Endothelial cell (in vitro differentiated cells): Measurements from ENCODE around the gene LRIG1. TPM values are rescaled to one million over a fixed set of nuclear protein-coding genes. Genes with fewer than 3 reads are reported as not detected.
A peak's percentile ranks its signal among the peaks of the same experiment; 100 is the strongest.

Source experiments
- DNase-seq: peaks from one replicate; pipeline ENCODE4 v3.0.0; 2021; ENCODE audit warnings: low spot score
- H3K27ac Mint-ChIP-seq: one replicate; pipeline ENCODE4 v1.8.0; 2021; ENCODE audit warnings: mixed read lengths, inconsistent platforms; ENCODE audit not compliant: unreplicated experiment
- H3K27me3 Mint-ChIP-seq: one replicate; pipeline ENCODE4 v1.8.0; 2021; ENCODE audit warnings: mild to moderate bottlenecking, moderate library complexity, mixed read lengths, inconsistent platforms; ENCODE audit not compliant: unreplicated experiment
- H3K36me3 Mint-ChIP-seq: one replicate; pipeline ENCODE4 v1.8.0; 2021; ENCODE audit warnings: mild to moderate bottlenecking, low read depth, mixed read lengths, inconsistent platforms; ENCODE audit not compliant: unreplicated experiment
- H3K4me1 Mint-ChIP-seq: one replicate; pipeline ENCODE4 v1.8.0; 2021; ENCODE audit warnings: mild to moderate bottlenecking, mixed read lengths, inconsistent platforms; ENCODE audit not compliant: unreplicated experiment
- H3K4me3 Mint-ChIP-seq: one replicate; pipeline ENCODE4 v1.8.0; 2021; ENCODE audit warnings: mild to moderate bottlenecking, mixed read lengths, inconsistent platforms; ENCODE audit not compliant: unreplicated experiment
- H3K9me3 Mint-ChIP-seq: one replicate; pipeline ENCODE4 v1.8.0; 2021; ENCODE audit warnings: mixed read lengths, inconsistent platforms; ENCODE audit not compliant: unreplicated experiment
- CTCF ChIP-seq: fragments of 200-600 bp; sonication (generic); IDR thresholded peaks from one replicate; pipeline ENCODE4 v1.5.0; 2021; ENCODE audit warnings: antibody characterized with exemption; ENCODE audit not compliant: unreplicated experiment
- total RNA-seq: library from RNA; stranded (reverse); fragmentation: NEBNext Ultra II Directional; extraction: Animal tissue kit (Norgen Biotek cat#: 25700); gene quantifications from one replicate; pipeline ENCODE4 v1.2.1, GENCODE V29; 2021; ENCODE audit not compliant: unreplicated experiment

Gene LRIG1
- total RNA-seq, 1 donor from 2014 or later: 25.1 TPM

DNA sequence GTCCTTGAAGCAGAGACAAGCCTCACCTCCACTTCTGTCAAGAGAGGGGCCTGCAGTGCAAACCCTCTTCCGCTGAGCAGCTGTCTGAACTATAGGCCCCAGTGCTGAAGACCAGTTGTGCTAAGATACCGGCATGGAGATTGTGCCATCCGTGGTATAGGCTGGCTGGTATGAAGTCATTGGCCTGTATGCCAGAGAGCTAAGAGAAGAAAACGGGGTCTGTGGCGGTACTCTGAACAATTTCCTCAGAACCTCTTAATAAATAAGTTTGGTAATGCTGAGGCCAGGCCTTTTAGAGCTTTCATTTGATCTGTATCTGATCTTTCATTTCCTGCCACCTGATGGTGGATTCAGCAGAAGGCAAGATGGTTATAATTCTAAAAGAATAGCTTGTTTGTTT is 123.0 kb downstream of the LRIG1 start:
- Mint-ChIP-seq H3K4me3 (no peak overlapping the region), H3K36me3 (peaks cover 25% of the 10 kb centered on the region), H3K27ac (no peak overlapping the region), H3K9me3 (no peaks in the 10 kb centered on the region), H3K27me3 (peaks cover 2% of the 10 kb centered on the region), H3K4me1 (no peaks in the 10 kb centered on the region)
- DNase-seq: no peak
- TF ChIP-seq CTCF: no peak

DNA sequence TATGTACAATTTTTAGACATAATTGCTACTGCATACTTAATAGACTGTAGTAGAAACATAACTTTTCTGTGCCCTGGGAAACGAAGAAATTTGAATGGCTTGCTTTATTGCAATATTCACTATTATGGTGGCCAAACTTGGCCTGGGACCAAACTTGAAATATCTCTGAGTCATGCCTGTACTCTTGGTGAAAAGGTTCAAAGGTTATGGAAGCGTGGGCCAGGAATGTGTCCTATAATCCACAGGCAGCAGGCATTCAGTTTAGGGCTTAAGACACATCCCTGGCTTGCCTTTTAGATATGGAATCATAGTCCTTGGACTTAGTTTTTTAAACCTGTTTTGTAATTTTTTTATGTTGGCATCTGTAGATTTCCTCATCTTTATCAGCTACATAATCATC is 124.3 kb downstream of the LRIG1 start:
- Mint-ChIP-seq H3K36me3 (peaks cover 18% of the 10 kb centered on the region), H3K27ac (no peak overlapping the region)

DNA sequence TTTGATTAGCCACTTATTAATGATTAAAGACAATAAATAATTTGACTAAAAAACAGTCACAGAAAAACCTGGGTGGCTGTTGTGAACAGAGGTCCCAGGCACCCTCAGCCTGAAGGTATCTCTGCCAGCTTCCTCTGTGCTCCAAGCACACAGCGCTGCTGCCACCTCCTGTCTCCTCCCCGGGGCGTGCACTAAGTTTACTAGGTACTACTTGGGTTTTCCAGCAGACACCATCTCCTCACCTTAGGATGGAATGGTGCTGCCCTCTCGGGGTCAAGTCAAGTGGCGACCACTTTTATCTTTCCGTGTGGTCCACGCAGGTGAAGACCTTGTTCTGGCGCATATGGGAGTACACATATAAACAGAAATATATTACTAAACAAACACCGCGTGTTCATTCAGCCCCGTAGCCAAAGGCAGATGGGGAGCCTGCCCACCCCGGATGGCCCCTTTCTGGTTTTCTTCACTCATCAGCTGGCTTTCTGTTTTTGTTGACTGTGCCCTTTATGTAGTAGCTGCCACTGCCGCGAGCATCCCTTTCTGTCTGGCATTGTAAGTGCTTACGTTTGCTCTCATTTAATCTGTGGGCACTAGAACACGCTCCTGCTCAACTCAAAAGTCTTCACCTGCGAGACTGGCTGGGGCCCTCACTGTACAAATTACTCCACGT is 128.0 kb downstream of the LRIG1 start:
- no peak for TF ChIP-seq CTCF
- H3K27me3 Mint-ChIP-seq: no peaks in the 10 kb centered on the region
- no peaks in the 10 kb centered on the region for H3K4me1 Mint-ChIP-seq
- no peak overlapping the region for H3K4me3 Mint-ChIP-seq
- no peaks in the 10 kb centered on the region for H3K9me3 Mint-ChIP-seq
- no peak overlapping the region for H3K27ac Mint-ChIP-seq
- peaks cover under 1% of the 10 kb centered on the region for H3K36me3 Mint-ChIP-seq
- peak; percentile 46 for DNase-seq

More for the DNA sequence above, 124.3 kb downstream of the LRIG1 start:
- TF ChIP-seq CTCF: no peak
- H3K4me1 Mint-ChIP-seq: no peaks in the 10 kb centered on the region
- no peak for DNase-seq
- no peak overlapping the region for H3K4me3 Mint-ChIP-seq
- no peaks in the 10 kb centered on the region for H3K9me3 Mint-ChIP-seq
- peaks cover 2% of the 10 kb centered on the region for H3K27me3 Mint-ChIP-seq

DNA sequence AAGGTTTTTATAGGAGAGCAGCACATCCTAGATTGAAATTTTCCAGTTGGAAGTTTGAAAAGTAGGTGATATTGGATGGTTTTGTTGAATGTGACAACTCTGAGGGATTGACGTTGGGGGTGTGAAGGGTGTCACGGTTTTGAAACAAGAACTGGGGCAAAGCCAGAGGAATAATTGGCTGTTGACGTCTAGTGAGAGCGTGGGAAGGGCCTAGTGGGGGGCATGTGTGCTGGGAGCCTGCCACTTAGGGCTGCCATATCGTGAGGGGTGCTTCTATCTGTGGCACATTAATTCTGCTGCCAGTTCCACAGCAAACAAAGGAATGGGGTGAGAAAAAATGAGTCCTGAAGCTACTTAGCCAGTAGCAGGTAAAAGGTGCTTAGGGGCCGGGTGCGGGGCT is 129.4 kb downstream of the LRIG1 start:
- Mint-ChIP-seq H3K4me3 (no peak overlapping the region), H3K27ac (no peak overlapping the region), H3K27me3 (no peaks in the 10 kb centered on the region), H3K36me3 (no peaks in the 10 kb centered on the region), H3K4me1 (no peaks in the 10 kb centered on the region), H3K9me3 (no peaks in the 10 kb centered on the region)
- no peak for TF ChIP-seq CTCF
- no peak for DNase-seq

DNA sequence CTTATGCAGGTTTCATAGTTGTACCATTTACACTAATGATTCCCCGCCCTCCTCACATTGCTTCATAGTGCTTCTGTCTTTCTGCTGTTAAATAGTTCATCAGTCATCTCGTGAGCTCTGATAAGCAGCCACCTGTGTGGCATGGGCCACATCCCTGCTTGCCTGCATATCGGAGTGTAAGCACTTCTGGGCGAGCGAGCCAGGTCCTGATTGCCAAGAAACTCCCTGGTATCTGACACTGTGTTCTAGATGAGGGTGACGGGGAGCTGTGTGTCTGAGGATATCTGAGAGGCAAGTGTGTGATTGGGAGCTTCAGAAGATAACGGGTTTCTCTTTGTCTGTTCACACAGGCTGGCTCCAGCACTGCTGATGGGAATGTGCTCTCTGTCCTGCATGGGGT is 130.6 kb downstream of the LRIG1 start:
- H3K4me1 Mint-ChIP-seq: no peaks in the 10 kb centered on the region
- no peaks in the 10 kb centered on the region for H3K36me3 Mint-ChIP-seq
- no peak for DNase-seq
- no peaks in the 10 kb centered on the region for H3K27me3 Mint-ChIP-seq
- H3K4me3 Mint-ChIP-seq: no peak overlapping the region
- no peak for TF ChIP-seq CTCF
- no peaks in the 10 kb centered on the region for H3K9me3 Mint-ChIP-seq
- no peak overlapping the region for H3K27ac Mint-ChIP-seq
